ENCODE measurements around the gene MYCT1.

DNA sequence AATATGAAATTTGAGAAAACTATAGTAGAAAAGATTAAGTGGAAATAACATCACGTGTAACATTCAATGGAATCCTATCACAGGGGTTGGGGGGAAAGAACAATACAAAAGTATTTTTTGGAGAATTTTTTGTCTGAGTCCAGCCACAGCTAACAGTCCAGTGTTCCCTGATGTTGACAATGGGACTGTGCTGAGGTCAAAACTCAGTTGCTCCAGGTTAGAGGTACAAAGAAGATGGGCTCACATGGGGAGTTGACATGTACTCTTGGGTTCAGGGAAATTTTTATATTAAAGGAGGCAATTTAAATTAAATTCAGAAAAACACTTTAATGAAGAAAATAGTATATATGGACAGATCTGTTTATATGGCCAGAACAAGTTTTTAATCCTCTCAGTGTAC, 995 bp downstream of the MYCT1 start:
- TF ChIP-seq, protein P1, sequence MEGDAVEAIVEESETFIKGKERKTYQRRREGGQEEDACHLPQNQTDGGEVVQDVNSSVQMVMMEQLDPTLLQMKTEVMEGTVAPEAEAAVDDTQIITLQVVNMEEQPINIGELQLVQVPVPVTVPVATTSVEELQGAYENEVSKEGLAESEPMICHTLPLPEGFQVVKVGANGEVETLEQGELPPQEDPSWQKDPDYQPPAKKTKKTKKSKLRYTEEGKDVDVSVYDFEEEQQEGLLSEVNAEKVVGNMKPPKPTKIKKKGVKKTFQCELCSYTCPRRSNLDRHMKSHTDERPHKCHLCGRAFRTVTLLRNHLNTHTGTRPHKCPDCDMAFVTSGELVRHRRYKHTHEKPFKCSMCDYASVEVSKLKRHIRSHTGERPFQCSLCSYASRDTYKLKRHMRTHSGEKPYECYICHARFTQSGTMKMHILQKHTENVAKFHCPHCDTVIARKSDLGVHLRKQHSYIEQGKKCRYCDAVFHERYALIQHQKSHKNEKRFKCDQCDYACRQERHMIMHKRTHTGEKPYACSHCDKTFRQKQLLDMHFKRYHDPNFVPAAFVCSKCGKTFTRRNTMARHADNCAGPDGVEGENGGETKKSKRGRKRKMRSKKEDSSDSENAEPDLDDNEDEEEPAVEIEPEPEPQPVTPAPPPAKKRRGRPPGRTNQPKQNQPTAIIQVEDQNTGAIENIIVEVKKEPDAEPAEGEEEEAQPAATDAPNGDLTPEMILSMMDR (IDR thresholded peaks at IDR 0.05; ENCODE audit: low read depth, low read length), result no peak
- no peak for TF ChIP-seq POLR2A (IDR thresholded peaks at IDR 0.05; ENCODE audit: extremely low read depth, insufficient read length)
- TF ChIP-seq, protein P2, sequence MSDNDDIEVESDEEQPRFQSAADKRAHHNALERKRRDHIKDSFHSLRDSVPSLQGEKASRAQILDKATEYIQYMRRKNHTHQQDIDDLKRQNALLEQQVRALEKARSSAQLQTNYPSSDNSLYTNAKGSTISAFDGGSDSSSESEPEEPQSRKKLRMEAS (IDR thresholded peaks at IDR 0.05; ENCODE audit: low read depth, low read length), result no peak
